ENCODE measurements around the gene ATG9A. TPM values are rescaled to one million over a fixed set of nuclear protein-coding genes. Genes with fewer than 3 reads are reported as not detected.

Gene ATG9A
- total and polyA plus RNA-seq, 2 experiments from 2014 or later: 35.7 to 57.8 TPM

DNA sequence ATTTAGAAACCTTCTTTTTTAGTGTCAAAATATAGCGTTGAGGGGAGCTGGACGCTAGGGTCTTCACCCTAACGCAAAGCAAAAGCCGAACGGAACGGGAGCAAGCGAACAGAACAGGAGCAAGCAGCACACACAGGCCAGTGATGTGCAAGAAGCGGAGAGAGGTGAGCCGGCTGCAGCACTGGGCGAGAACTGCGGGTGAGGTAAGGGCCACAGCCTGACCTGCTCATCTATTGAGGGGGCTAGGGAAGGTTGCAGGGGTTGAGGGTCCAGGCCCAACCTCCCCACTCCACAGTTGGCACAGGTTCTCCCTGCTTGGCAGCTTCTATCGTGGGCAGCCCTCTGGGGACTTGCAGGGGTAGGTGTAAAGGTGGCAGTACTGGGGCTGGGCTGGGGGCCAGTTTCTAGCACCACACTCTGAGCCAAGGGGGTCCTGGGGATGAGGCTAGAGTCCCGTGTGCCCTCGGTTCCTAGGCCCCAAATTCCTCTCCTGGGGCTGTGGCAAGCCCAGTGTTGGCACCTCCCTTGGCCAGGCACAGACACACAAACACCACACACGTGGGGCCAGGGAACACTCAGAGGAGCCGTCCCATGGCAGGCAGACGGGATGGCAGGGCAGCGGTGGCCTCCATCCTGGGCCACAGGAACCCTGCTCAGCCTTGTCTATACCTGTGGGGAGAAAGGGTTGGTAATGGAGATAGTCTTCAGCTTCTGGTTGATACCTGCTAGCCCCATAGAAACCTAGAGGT is 9.5 kb downstream of the ATG9A start:
- H3K79me2 ChIP-seq: peaks cover 13% of the 10 kb centered on the region
- H3K4me1 ChIP-seq (ENCODE audit: insufficient read depth): peaks cover 10% of the 10 kb centered on the region
- H2AFZ ChIP-seq: no peak overlapping the region
- no peaks in the 10 kb centered on the region for H3K27me3 ChIP-seq
- no peaks in the 10 kb centered on the region for H3K36me3 ChIP-seq (replicated peaks; ENCODE audit: insufficient read depth, low read depth)
- H3K9me3 ChIP-seq (ENCODE audit: low read depth): no peaks in the 10 kb centered on the region
- TF ChIP-seq EZH2phosphoT487 (IDR thresholded peaks at IDR 0.05; ENCODE audit: low read depth, severe bottlenecking, unreplicated experiment) (no peak), EZH2 (IDR thresholded peaks at IDR 0.05; ENCODE audit: borderline replicate concordance) (no peak)
- TF ChIP-seq, protein P1, sequence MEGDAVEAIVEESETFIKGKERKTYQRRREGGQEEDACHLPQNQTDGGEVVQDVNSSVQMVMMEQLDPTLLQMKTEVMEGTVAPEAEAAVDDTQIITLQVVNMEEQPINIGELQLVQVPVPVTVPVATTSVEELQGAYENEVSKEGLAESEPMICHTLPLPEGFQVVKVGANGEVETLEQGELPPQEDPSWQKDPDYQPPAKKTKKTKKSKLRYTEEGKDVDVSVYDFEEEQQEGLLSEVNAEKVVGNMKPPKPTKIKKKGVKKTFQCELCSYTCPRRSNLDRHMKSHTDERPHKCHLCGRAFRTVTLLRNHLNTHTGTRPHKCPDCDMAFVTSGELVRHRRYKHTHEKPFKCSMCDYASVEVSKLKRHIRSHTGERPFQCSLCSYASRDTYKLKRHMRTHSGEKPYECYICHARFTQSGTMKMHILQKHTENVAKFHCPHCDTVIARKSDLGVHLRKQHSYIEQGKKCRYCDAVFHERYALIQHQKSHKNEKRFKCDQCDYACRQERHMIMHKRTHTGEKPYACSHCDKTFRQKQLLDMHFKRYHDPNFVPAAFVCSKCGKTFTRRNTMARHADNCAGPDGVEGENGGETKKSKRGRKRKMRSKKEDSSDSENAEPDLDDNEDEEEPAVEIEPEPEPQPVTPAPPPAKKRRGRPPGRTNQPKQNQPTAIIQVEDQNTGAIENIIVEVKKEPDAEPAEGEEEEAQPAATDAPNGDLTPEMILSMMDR (IDR thresholded peaks at IDR 0.05; ENCODE audit: poor library complexity): no peak
- H3K9me2 ChIP-seq (replicated peaks; ENCODE audit: insufficient read depth): no peaks in the 10 kb centered on the region
- 96% methylated on average over 18 of the region's 18 CpGs for WGBS (ENCODE audit: low lambda C conversion rate, missing lambda C conversion rate)
- DNase-seq (ENCODE audit: low spot score): no peak
- H3K4me2 ChIP-seq: no peak overlapping the region
- no peaks in the 10 kb centered on the region for H4K20me1 ChIP-seq (ENCODE audit: insufficient read depth, poor library complexity, severe bottlenecking)
- H3K4me3 ChIP-seq: no peak overlapping the region
- H3K27ac ChIP-seq: no peak overlapping the region

DNA sequence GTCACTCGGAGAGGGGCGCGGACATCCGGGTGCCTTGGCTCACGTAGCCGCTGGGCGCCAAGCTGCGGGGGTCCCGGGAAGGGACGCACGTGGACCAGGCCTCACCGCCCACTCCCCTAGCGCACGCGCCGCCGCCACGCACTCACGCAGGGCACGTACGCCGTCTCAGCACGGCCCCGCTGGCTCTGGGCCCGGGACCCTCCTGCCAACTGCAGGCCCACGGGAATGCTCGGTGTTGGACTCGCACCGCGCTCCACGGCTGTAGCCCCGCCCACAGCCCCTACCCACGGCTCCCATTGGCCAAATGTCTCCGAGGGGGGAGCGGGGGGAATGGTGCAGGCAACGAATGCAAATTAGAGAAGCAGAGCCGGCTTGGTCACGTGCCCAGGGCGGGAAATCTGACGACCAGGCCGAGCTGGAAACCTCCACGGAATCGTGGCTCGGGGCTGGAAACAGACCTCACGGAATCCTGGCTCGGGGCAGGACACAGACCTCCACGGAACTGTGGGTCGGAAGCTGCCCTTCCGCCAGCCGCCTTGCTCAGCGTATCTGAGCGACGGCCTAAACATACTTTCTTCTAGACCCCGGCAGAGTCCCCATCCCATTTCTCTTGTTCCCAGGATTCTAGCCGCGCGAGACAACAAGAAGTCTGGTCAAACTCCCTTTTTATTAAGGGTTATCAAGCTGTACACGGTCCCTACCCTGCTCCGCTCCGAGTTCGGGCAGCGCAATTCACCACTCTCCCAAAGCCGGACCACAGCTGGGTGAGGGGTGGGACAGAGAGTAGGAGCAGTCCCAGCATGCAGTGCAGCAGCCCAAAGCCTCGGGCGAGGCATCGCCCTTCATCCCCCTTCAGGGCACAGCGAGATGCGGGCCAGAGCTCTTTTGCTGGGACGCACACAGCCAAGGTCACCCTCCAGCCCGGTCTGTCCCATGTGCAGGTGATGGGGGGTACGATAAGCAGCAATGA is 10.4 kb downstream of the ATG9A start, which contains the start of gene ABCB6:
TSS of gene ABCB6 (minus strand) at position 227 of the 970 bp plus-strand sequence. CDS start 285 bp downstream, outside the sequence.
- Histone ChIP-seq H2AFZ (peak within 1 kb of the TSS; percentile 8), H3K4me3 (peak within 1 kb of the TSS; percentile 74), H3K4me2 (peak within 1 kb of the TSS; percentile 99), H3K9me2 (replicated peaks; ENCODE audit: insufficient read depth) (no peaks in the 10 kb centered on the region), H3K4me1 (ENCODE audit: insufficient read depth) (peaks cover 10% of the 10 kb centered on the region), H4K20me1 (ENCODE audit: insufficient read depth, poor library complexity, severe bottlenecking) (no peaks in the 10 kb centered on the region), H3K36me3 (replicated peaks; ENCODE audit: insufficient read depth, low read depth) (no peaks in the 10 kb centered on the region), H3K27ac (peak within 1 kb of the TSS; percentile 86), H3K27me3 (no peaks in the 10 kb centered on the region), H3K79me2 (peaks cover 13% of the 10 kb centered on the region), H3K9me3 (ENCODE audit: low read depth) (no peaks in the 10 kb centered on the region)
- WGBS (ENCODE audit: low lambda C conversion rate, missing lambda C conversion rate): 18% methylated on average over 68 of the region's 71 CpGs
- no peak for TF ChIP-seq EZH2 (IDR thresholded peaks at IDR 0.05; ENCODE audit: borderline replicate concordance)
- TF ChIP-seq EZH2phosphoT487 (IDR thresholded peaks at IDR 0.05; ENCODE audit: low read depth, severe bottlenecking, unreplicated experiment): no peak
- TF ChIP-seq, protein P1 (IDR thresholded peaks at IDR 0.05; ENCODE audit: poor library complexity): no peak
- peak; percentile 96 for DNase-seq (ENCODE audit: low spot score)

DNA sequence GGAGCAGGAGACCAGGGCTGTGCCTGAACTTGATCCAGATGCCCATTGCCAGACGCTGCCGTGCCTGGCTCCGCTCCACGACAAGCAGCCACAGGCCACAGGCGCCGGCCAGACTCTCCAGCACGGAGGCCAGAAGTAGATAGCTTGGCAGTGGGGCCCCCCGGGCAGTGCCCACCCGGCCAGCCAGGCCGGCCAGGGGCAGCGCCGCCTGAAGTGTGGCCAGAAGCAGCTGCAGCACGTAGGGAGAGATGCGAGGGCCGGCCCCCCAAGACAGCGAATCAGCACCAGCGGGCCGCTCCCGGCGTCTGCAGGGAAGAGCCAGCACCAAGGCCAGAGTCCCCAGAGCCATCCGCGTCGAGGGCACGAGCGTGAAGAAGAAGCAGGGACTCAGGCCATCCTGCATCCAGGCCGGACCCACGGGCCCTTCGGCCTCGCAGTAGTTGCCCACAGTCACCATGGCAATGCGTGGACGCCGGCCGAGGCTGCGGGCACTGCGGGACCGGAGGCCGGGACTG is 11.2 kb downstream of the ATG9A start:
- TF ChIP-seq EZH2phosphoT487 (IDR thresholded peaks at IDR 0.05; ENCODE audit: low read depth, severe bottlenecking, unreplicated experiment): no peak
- no peak for TF ChIP-seq EZH2 (IDR thresholded peaks at IDR 0.05; ENCODE audit: borderline replicate concordance)
- TF ChIP-seq, protein P1 (IDR thresholded peaks at IDR 0.05; ENCODE audit: poor library complexity): no peak

More for the DNA sequence above, 11.2 kb downstream of the ATG9A start:
- Histone ChIP-seq H3K27ac (peak overlapping the region; percentile 86), H3K36me3 (replicated peaks; ENCODE audit: insufficient read depth, low read depth) (no peaks in the 10 kb centered on the region), H3K4me1 (ENCODE audit: insufficient read depth) (peaks cover 10% of the 10 kb centered on the region), H3K9me3 (ENCODE audit: low read depth) (no peaks in the 10 kb centered on the region), H3K27me3 (no peaks in the 10 kb centered on the region), H2AFZ (peak overlapping the region; percentile 8), H3K9me2 (replicated peaks; ENCODE audit: insufficient read depth) (no peaks in the 10 kb centered on the region), H4K20me1 (ENCODE audit: insufficient read depth, poor library complexity, severe bottlenecking) (no peaks in the 10 kb centered on the region), H3K4me3 (peak overlapping the region; percentile 74), H3K4me2 (peak overlapping the region; percentile 99), H3K79me2 (peaks cover 13% of the 10 kb centered on the region)
- WGBS (ENCODE audit: low lambda C conversion rate, missing lambda C conversion rate): 3% methylated on average over 36 of the region's 37 CpGs
- DNase-seq (ENCODE audit: low spot score): peak; percentile 87
